Large intestine (tissue), 3 donors: ENCODE data around the gene AMBRA1. TPM values are rescaled to one million over a fixed set of nuclear protein-coding genes. Genes with fewer than 3 reads are reported as not detected.

Experiments used
- DNase-seq, 2 donors: peaks; one replicate each; pipeline versions ENCODE4 v3.0.0 to v3.0.0-alpha.2; 2013
- H3K27ac ChIP-seq: one replicate; pipeline ENCODE4 v1.5.1; 2013; ENCODE audit warnings: low read length
- H3K27me3 ChIP-seq: 2 replicates; pipeline ENCODE4 v1.6.1; 2013; ENCODE audit warnings: low read length; ENCODE audit not compliant: control insufficient read depth, insufficient read depth
- H3K36me3 ChIP-seq: 2 replicates; pipeline ENCODE4 v1.6.1; 2013; ENCODE audit warnings: low read length; ENCODE audit not compliant: control insufficient read depth, insufficient read depth
- H3K4me1 ChIP-seq: one replicate; pipeline ENCODE4 v1.6.1; 2013; ENCODE audit warnings: low read length; ENCODE audit not compliant: control insufficient read depth, insufficient read depth
- H3K4me3 ChIP-seq: one replicate; pipeline ENCODE4 v1.5.1; 2013; ENCODE audit warnings: low read length
- H3K9me3 ChIP-seq: one replicate; pipeline ENCODE4 v1.6.1; 2013; ENCODE audit warnings: mild to moderate bottlenecking, low read depth, low read length, moderate library complexity; ENCODE audit not compliant: control insufficient read depth
- WGBS: methylation state at CpG from one replicate; pipeline ENCODE4 v1.1.5; 2013; ENCODE audit warnings: low lambda C conversion rate; ENCODE audit not compliant: insufficient coverage; 5-methylcytosine and 5-hydroxymethylcytosine counted together
- polyA plus RNA-seq: library from polyadenylated mRNA; unstranded; fragments of 120-200 nt; gene quantifications from one replicate; pipeline ENCODE4 v1.2.1, GENCODE V29; 2013

Gene AMBRA1
- polyA plus RNA-seq, 1 donor: 20.2 TPM

- no peaks in the 10 kb centered on the region for H3K9me3 ChIP-seq
- H3K27ac ChIP-seq: peak overlapping the region; percentile 97
- no peaks in the 10 kb centered on the region for H3K27me3 ChIP-seq
- H3K4me1 ChIP-seq: peaks cover 19% of the 10 kb centered on the region
- H3K36me3 ChIP-seq: peaks cover 6% of the 10 kb centered on the region
- DNase-seq: peak; percentile 85 to 91
- 0% methylated on average over 1 of the region's 15 CpGs for WGBS
- H3K4me3 ChIP-seq: peak overlapping the region; percentile 99
These were observed 22.8 kb upstream of the AMBRA1 start for GRCh38 chr11:46616551-46617133.

- peak overlapping the region; percentile 97 for H3K27ac ChIP-seq
- DNase-seq: no peak
- peaks cover 5% of the 10 kb centered on the region for H3K36me3 ChIP-seq
- H3K4me1 ChIP-seq: peaks cover 19% of the 10 kb centered on the region
- H3K27me3 ChIP-seq: no peaks in the 10 kb centered on the region
- H3K9me3 ChIP-seq: no peaks in the 10 kb centered on the region
- WGBS: 100% methylated on average over 1 of the region's 7 CpGs
- H3K4me3 ChIP-seq: no peak overlapping the region
These were observed 21.9 kb upstream of the AMBRA1 start for GRCh38 chr11:46615756-46616155.

GRCh38 chr11:46612326-46612725 is 18.5 kb upstream of the AMBRA1 start:
- Histone ChIP-seq H3K4me3 (no peak overlapping the region), H3K9me3 (no peaks in the 10 kb centered on the region)
- WGBS: no CpG with 5 or more reads among the region's 2 CpGs

GRCh38 chr11:46611526-46612304 is 17.9 kb upstream of the AMBRA1 start:
- WGBS: 67% methylated on average over 1 of the region's 5 CpGs
- Histone ChIP-seq H3K27me3 (no peaks in the 10 kb centered on the region), H3K4me1 (peaks cover 14% of the 10 kb centered on the region), H3K27ac (no peak overlapping the region), H3K36me3 (peaks cover 2% of the 10 kb centered on the region), H3K9me3 (no peaks in the 10 kb centered on the region), H3K4me3 (no peak overlapping the region)
- DNase-seq: peak in 1 of 2 donors; percentile 49

More at GRCh38 chr11:46612326-46612725, 18.5 kb upstream of the AMBRA1 start:
- H3K36me3 ChIP-seq: peaks cover 2% of the 10 kb centered on the region
- peaks cover 14% of the 10 kb centered on the region for H3K4me1 ChIP-seq
- H3K27me3 ChIP-seq: no peaks in the 10 kb centered on the region
- H3K27ac ChIP-seq: peak overlapping the region; percentile 2
- no peak for DNase-seq

- no peak overlapping the region for H3K27ac ChIP-seq
- no peak for DNase-seq
- H3K27me3 ChIP-seq: no peaks in the 10 kb centered on the region
- no peak overlapping the region for H3K4me3 ChIP-seq
- no peaks in the 10 kb centered on the region for H3K9me3 ChIP-seq
- no CpG with 5 or more reads among the region's 6 CpGs for WGBS
- no peaks in the 10 kb centered on the region for H3K4me1 ChIP-seq
- H3K36me3 ChIP-seq: peaks cover 2% of the 10 kb centered on the region
These were observed 15.6 kb upstream of the AMBRA1 start for GRCh38 chr11:46609386-46609785.

GRCh38 chr11:46607516-46607915 is 13.7 kb upstream of the AMBRA1 start:
- Histone ChIP-seq H3K9me3 (no peaks in the 10 kb centered on the region), H3K36me3 (peaks cover 5% of the 10 kb centered on the region), H3K27me3 (no peaks in the 10 kb centered on the region), H3K4me1 (no peaks in the 10 kb centered on the region), H3K4me3 (no peak overlapping the region), H3K27ac (no peak overlapping the region)
- no peak for DNase-seq
- WGBS: 100% methylated on average over 1 of the region's 1 CpG

- WGBS: no CpG with 5 or more reads among the region's 1 CpG
- Histone ChIP-seq H3K27me3 (no peaks in the 10 kb centered on the region), H3K27ac (no peak overlapping the region), H3K9me3 (no peaks in the 10 kb centered on the region), H3K4me3 (no peak overlapping the region), H3K4me1 (no peaks in the 10 kb centered on the region), H3K36me3 (peaks cover 7% of the 10 kb centered on the region)
- no peak for DNase-seq
These were observed 11.0 kb upstream of the AMBRA1 start for GRCh38 chr11:46604796-46605195.

GRCh38 chr11:46603704-46604308 is 10.0 kb upstream of the AMBRA1 start:
- 89% methylated on average over 5 of the region's 15 CpGs for WGBS
- Histone ChIP-seq H3K36me3 (peaks cover 5% of the 10 kb centered on the region), H3K27me3 (no peaks in the 10 kb centered on the region), H3K9me3 (no peaks in the 10 kb centered on the region), H3K27ac (no peak overlapping the region), H3K4me3 (no peak overlapping the region), H3K4me1 (no peaks in the 10 kb centered on the region)
- no peak for DNase-seq

GRCh38 chr11:46601129-46601528 is 7.3 kb upstream of the AMBRA1 start:
- Histone ChIP-seq H3K36me3 (peaks cover 5% of the 10 kb centered on the region), H3K27ac (no peak overlapping the region), H3K4me3 (no peak overlapping the region), H3K27me3 (no peaks in the 10 kb centered on the region), H3K4me1 (peaks cover 9% of the 10 kb centered on the region), H3K9me3 (no peaks in the 10 kb centered on the region)
- no peak for DNase-seq
- WGBS: no CpG with 5 or more reads among the region's 1 CpG

GRCh38 chr11:46600194-46600960 is 6.6 kb upstream of the AMBRA1 start:
- Histone ChIP-seq H3K27ac (no peak overlapping the region), H3K9me3 (no peaks in the 10 kb centered on the region)

More at GRCh38 chr11:46600194-46600960, 6.6 kb upstream of the AMBRA1 start:
- WGBS: 100% methylated on average over 1 of the region's 3 CpGs
- H3K4me3 ChIP-seq: no peak overlapping the region
- peaks cover 9% of the 10 kb centered on the region for H3K4me1 ChIP-seq
- DNase-seq: no peak
- H3K36me3 ChIP-seq: peaks cover 5% of the 10 kb centered on the region
- no peaks in the 10 kb centered on the region for H3K27me3 ChIP-seq
